ENCODE data around the gene GPC4.

GPC4 gene

DNA sequence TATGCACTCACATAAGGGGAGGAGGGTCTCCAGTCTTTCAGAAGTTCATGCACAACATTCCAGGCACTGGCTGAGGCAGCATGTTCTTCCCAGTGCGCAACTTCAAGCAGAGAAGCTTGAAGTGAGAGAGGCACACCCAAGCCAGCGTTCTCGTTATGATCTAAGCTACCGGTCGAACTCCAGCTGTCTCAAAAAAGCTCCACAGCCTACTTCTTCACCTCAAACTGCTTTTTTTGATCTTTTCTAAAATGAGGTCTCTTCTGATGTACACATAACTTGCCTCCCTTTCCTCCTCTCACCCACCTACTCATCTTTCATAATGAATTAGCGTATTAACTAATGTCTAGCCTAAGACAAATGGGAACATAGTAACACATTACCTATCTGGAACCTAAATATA, 25.3 kb downstream of the GPC4 start:
- no peak for DNase-seq (ENCODE audit: low read depth in 2 of 2)
- no peak overlapping the region for H3K4me3 ChIP-seq (replicated peaks in 1 of 2; ENCODE audit: low read depth in 2 of 2, low read length in 2 of 2)
- TF ChIP-seq, protein P1, sequence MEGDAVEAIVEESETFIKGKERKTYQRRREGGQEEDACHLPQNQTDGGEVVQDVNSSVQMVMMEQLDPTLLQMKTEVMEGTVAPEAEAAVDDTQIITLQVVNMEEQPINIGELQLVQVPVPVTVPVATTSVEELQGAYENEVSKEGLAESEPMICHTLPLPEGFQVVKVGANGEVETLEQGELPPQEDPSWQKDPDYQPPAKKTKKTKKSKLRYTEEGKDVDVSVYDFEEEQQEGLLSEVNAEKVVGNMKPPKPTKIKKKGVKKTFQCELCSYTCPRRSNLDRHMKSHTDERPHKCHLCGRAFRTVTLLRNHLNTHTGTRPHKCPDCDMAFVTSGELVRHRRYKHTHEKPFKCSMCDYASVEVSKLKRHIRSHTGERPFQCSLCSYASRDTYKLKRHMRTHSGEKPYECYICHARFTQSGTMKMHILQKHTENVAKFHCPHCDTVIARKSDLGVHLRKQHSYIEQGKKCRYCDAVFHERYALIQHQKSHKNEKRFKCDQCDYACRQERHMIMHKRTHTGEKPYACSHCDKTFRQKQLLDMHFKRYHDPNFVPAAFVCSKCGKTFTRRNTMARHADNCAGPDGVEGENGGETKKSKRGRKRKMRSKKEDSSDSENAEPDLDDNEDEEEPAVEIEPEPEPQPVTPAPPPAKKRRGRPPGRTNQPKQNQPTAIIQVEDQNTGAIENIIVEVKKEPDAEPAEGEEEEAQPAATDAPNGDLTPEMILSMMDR (IDR thresholded peaks at IDR 0.05; ENCODE audit: low read depth, low read length), result no peak

DNA sequence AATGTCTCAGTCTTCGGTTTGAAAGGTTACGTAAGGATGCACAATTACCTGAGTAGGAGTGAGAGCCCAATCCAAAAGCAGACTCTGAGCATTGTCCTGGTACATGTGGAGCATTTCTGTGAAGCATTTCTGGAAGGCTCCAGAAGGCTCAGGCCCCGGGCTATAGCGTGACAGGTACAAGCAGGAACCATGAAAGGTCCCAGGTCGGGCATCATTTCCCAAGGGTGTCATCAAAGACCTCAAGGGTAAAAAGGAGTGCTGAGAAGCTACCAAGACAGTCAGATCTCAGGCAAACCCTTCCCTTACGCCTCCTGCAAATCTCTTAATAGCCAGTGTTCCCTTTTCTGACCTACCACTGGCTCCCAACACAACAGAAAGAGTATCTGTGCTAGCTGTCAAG, 30.8 kb downstream of the GPC4 start:
- DNase-seq (ENCODE audit: low read depth in 2 of 2), result no peak
- no peak overlapping the region for H3K4me3 ChIP-seq (replicated peaks in 1 of 2; ENCODE audit: low read depth in 2 of 2, low read length in 2 of 2)
- TF ChIP-seq, protein P1 (IDR thresholded peaks at IDR 0.05; ENCODE audit: low read depth, low read length), result no peak

DNA sequence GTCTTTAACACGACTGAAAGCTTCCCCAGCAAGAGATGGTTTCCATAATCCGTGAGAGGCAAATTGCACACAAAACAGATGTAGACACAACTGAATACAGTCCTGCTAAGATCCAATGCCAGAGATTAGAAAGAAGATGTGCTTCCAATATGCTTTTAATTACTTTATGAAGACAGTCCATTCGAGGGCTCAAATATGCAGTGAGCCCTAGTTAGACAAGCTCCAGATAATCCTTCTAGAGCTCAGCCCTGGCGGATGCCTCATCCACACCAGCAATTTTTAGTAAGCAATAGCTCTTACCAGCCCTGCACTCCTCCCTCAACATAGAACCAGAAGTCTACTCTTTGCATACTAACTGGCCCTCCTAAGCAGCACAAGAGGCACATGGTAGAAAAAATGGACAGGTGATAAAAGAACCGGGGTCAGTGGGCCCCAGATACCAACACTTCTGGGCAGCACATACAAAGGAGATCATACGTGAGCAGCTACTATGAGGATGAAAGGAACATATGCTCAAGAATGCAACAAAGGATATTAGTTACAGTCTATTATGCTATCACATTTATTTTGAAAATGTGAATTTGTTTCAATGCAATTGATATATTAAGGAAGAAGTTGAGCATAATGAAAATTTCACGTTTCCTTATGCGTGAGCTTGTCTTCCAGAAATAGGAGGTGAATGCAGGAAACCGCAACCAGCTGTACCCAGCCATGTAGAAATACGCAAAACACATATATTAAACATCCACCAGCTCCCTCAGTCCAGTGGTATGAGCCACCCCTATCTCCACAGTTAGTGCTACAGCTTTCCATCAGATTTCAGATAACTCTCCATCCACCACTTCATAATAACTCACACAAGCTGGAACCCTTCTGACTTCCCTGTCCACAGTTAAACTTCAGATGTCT, 34.3 kb downstream of the GPC4 start:
- H3K4me3 ChIP-seq (replicated peaks in 1 of 2; ENCODE audit: low read depth in 2 of 2, low read length in 2 of 2), result no peak overlapping the region
- DNase-seq (ENCODE audit: low read depth in 2 of 2), result no peak
- TF ChIP-seq, protein P1 (IDR thresholded peaks at IDR 0.05; ENCODE audit: low read depth, low read length), result no peak

DNA sequence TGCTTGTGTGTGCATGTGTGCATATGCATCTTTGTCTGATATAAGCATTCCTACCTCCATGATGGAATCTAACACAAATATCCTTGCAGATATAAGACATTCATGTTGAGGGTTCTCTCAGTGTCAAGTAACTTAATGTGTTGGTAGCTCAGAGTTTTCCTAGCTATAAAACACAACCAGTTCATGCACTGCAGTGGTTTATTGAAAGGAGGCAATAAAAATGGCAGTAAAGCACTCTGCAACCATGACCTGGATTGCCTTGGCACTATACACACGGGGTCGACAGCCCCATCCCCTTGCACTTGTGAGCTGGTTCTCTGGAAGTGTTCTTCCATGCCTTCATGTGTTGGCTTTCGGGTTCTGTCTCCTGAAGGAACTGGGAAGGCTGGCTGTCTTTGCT, 38.9 kb downstream of the GPC4 start:
- TF ChIP-seq, protein P1 (IDR thresholded peaks at IDR 0.05; ENCODE audit: low read depth, low read length), result no peak
- no peak for DNase-seq (ENCODE audit: low read depth in 2 of 2)
- H3K4me3 ChIP-seq (replicated peaks in 1 of 2; ENCODE audit: low read depth in 2 of 2, low read length in 2 of 2), result no peak overlapping the region

DNA sequence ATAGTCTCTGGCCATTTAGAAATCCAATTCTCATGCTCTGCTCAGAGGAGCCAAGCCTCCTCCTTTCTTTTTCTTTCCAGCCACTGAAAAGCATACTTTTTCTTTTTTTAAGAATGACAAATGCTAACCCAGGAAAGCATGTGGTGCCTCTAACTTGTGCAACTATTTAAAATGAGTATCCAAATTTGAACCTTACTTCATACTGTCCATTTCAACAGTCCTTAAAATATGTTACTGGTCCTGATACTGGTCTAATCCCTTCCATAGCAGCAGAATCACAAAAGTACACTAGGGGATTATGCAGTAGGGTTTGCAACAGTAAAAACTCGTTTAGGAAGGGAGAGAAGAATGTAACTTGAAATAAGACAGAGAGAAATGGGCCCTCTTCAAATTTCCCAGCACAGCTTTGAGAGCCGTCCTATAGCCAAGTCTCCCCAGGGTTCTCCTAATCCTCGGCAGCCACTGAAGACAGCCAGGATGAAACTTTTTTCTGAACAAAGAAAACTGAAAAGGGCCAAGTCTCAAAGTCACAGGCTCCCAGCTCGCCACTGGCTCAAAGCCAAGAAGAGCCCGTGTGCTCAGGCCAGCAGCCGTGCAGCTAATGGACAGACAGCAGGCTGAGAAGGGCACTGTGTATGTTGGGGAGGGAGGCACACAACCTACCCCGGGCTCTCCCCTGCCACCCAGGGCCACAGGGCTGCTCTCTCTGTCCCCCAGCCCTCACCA, 39.5 kb downstream of the GPC4 start:
- no peak for DNase-seq (ENCODE audit: low read depth in 2 of 2)
- TF ChIP-seq, protein P1 (IDR thresholded peaks at IDR 0.05; ENCODE audit: low read depth, low read length), result no peak
- H3K4me3 ChIP-seq (replicated peaks in 1 of 2; ENCODE audit: low read depth in 2 of 2, low read length in 2 of 2), result no peak overlapping the region

DNA sequence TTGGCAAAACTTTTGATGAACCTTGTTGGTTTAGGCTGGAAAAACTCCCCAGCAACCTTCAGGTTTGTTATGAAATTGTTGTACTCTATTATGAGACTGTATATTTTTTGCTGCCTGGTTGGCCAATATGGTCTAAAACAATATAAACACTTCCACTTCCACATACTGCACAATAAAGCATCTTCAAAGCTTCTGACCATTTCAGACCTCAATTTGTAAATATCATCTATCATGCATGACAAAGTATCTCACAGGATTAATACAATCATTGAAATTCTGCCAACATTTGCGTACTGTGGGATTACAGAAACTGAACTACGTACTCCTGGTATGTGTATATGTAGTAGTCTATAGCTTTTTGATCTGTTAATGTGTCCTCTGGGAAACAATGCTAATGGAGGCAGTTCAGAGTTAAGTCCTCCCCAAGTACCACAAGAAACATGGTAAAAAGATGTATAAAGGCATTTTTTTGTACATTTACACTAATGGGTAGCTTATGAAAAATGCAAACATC, 40.4 kb downstream of the GPC4 start:
- no peak for DNase-seq (ENCODE audit: low read depth in 2 of 2)
- no peak overlapping the region for H3K4me3 ChIP-seq (replicated peaks in 1 of 2; ENCODE audit: low read depth in 2 of 2, low read length in 2 of 2)
- TF ChIP-seq, protein P1 (IDR thresholded peaks at IDR 0.05; ENCODE audit: low read depth, low read length), result no peak

Measured in cardiac fibroblast (primary cell).